ENCODE results near the gene CYB561.

The CYB561 gene

GRCh38 chr17:63480192-63480784 lies 34.2 kb upstream of the CYB561 start:
- no peak overlapping the region for H2AFZ ChIP-seq (ENCODE audit: low read length)
- TF ChIP-seq EZH2phosphoT487 (IDR thresholded peaks at IDR 0.05; ENCODE audit: borderline replicate concordance): no peak
- TF ChIP-seq CTCF (conservative IDR thresholded peaks at IDR 0.05; ENCODE audit: low read length): no peak
- no peak overlapping the region for H3K9ac ChIP-seq (ENCODE audit: low read depth, low read length, poor library complexity, severe bottlenecking)

GRCh38 chr17:63479495-63480184 lies 33.5 kb upstream of the CYB561 start:
- H3K27me3 ChIP-seq (ENCODE audit: insufficient read depth, low read length, poor library complexity, severe bottlenecking): no peaks in the 10 kb centered on the region
- H3K4me3 ChIP-seq (ENCODE audit: low read length, poor library complexity, severe bottlenecking): no peak overlapping the region
- H3K9ac ChIP-seq (ENCODE audit: low read depth, low read length, poor library complexity, severe bottlenecking): no peak overlapping the region
- TF ChIP-seq EZH2phosphoT487 (IDR thresholded peaks at IDR 0.05; ENCODE audit: borderline replicate concordance): no peak
- no peak for TF ChIP-seq CTCF (conservative IDR thresholded peaks at IDR 0.05; ENCODE audit: low read length)
- no peak overlapping the region for H2AFZ ChIP-seq (ENCODE audit: low read length)
- H4K20me1 ChIP-seq (ENCODE audit: insufficient read depth, low read length, poor library complexity, severe bottlenecking): no peaks in the 10 kb centered on the region
- no peaks in the 10 kb centered on the region for H3F3A ChIP-seq (ENCODE audit: low read depth)
- H3K79me2 ChIP-seq (ENCODE audit: insufficient read depth, low read length): no peaks in the 10 kb centered on the region
- no peak overlapping the region for H3K4me2 ChIP-seq (ENCODE audit: low read depth, low read length, poor library complexity, severe bottlenecking)
- no peaks in the 10 kb centered on the region for H3K36me3 ChIP-seq (ENCODE audit: insufficient read depth, low read length)
- H3K9me3 ChIP-seq (ENCODE audit: insufficient read depth, low read depth, low read length): no peaks in the 10 kb centered on the region
- peaks cover 17% of the 10 kb centered on the region for H3K4me1 ChIP-seq (ENCODE audit: insufficient read depth, low read length, poor library complexity, severe bottlenecking)
- no peaks in the 10 kb centered on the region for H3K9me2 ChIP-seq (replicated peaks; ENCODE audit: low read depth, low read length)

More at GRCh38 chr17:63480192-63480784, 34.2 kb upstream of the CYB561 start:
- Histone ChIP-seq H3K4me2 (ENCODE audit: low read depth, low read length, poor library complexity, severe bottlenecking) (no peak overlapping the region), H3K79me2 (ENCODE audit: insufficient read depth, low read length) (no peaks in the 10 kb centered on the region), H3K27me3 (ENCODE audit: insufficient read depth, low read length, poor library complexity, severe bottlenecking) (no peaks in the 10 kb centered on the region), H3K9me3 (ENCODE audit: insufficient read depth, low read depth, low read length) (no peaks in the 10 kb centered on the region), H4K20me1 (ENCODE audit: insufficient read depth, low read length, poor library complexity, severe bottlenecking) (no peaks in the 10 kb centered on the region), H3K36me3 (ENCODE audit: insufficient read depth, low read length) (no peaks in the 10 kb centered on the region), H3K4me3 (ENCODE audit: low read length, poor library complexity, severe bottlenecking) (no peak overlapping the region), H3K9me2 (replicated peaks; ENCODE audit: low read depth, low read length) (no peaks in the 10 kb centered on the region), H3F3A (ENCODE audit: low read depth) (no peaks in the 10 kb centered on the region), H3K4me1 (ENCODE audit: insufficient read depth, low read length, poor library complexity, severe bottlenecking) (peaks cover 17% of the 10 kb centered on the region)

- Histone ChIP-seq H3K9me2 (replicated peaks; ENCODE audit: low read depth, low read length) (no peaks in the 10 kb centered on the region), H3K4me2 (ENCODE audit: low read depth, low read length, poor library complexity, severe bottlenecking) (no peak overlapping the region), H3K79me2 (ENCODE audit: insufficient read depth, low read length) (no peaks in the 10 kb centered on the region), H3K9ac (ENCODE audit: low read depth, low read length, poor library complexity, severe bottlenecking) (no peak overlapping the region), H3K4me3 (ENCODE audit: low read length, poor library complexity, severe bottlenecking) (no peak overlapping the region), H3K4me1 (ENCODE audit: insufficient read depth, low read length, poor library complexity, severe bottlenecking) (peaks cover 17% of the 10 kb centered on the region), H4K20me1 (ENCODE audit: insufficient read depth, low read length, poor library complexity, severe bottlenecking) (no peaks in the 10 kb centered on the region), H2AFZ (ENCODE audit: low read length) (no peak overlapping the region), H3K36me3 (ENCODE audit: insufficient read depth, low read length) (no peaks in the 10 kb centered on the region), H3K27me3 (ENCODE audit: insufficient read depth, low read length, poor library complexity, severe bottlenecking) (no peaks in the 10 kb centered on the region), H3K9me3 (ENCODE audit: insufficient read depth, low read depth, low read length) (no peaks in the 10 kb centered on the region), H3F3A (ENCODE audit: low read depth) (no peaks in the 10 kb centered on the region; the same call in 1 of the 2 replicates)
- TF ChIP-seq EZH2phosphoT487 (IDR thresholded peaks at IDR 0.05; ENCODE audit: borderline replicate concordance) (no peak), CTCF (conservative IDR thresholded peaks at IDR 0.05; ENCODE audit: low read length) (peak; percentile 86)
Measured at GRCh38 chr17:63478814-63479494, 32.8 kb upstream of the CYB561 start.

Data from Loucy (cell line).